Measurements from ENCODE around the gene HEBP2. TPM values are rescaled to one million over a fixed set of nuclear protein-coding genes. Genes with fewer than 3 reads are reported as not detected.

Gene HEBP2
- total RNA-seq, 1 experiment from 2014 or later, result 40.9 TPM

GRCh38 chr6:138455746-138456400 is 51.9 kb downstream of the HEBP2 start:
- H3K36me3 Mint-ChIP-seq, result no peaks in the 10 kb centered on the region
- DNase-seq (ENCODE audit: low spot score) (no peak), ATAC-seq (no peak)
- no peaks in the 10 kb centered on the region for H3K4me1 Mint-ChIP-seq
- POLR2A ChIA-PET, result interaction anchor here (0.7 kb wide), 1 partner anchor 105 kb away, joined by 3 read pairs; no protein-coding TSS in a partner anchor
- H3K4me3 Mint-ChIP-seq, result no peak overlapping the region
- H3K27me3 Mint-ChIP-seq (ENCODE audit: low read depth), result no peaks in the 10 kb centered on the region
- no peaks in the 10 kb centered on the region for H3K9me3 Mint-ChIP-seq
- CTCF ChIA-PET, result interaction anchor here (0.7 to 1.2 kb wide), 3 partner anchors 53 to 68 kb away, joined by 3 to 7 read pairs (median 5); no protein-coding TSS in a partner anchor
- TF ChIP-seq ZNF416 (CRISPR knock-in tag; IDR thresholded peaks at IDR 0.05) (no peak), MXD4 (CRISPR knock-in tag; IDR thresholded peaks at IDR 0.05; ENCODE audit: borderline replicate concordance) (no peak), ARID4B (CRISPR knock-in tag; IDR thresholded peaks at IDR 0.05; ENCODE audit: borderline replicate concordance) (no peak), NFE2L1 (CRISPR knock-in tag; IDR thresholded peaks at IDR 0.05) (no peak), ZNF138 (CRISPR knock-in tag; conservative IDR thresholded peaks at IDR 0.05) (no peak), ELF4 (CRISPR knock-in tag; IDR thresholded peaks at IDR 0.05; ENCODE audit: low read depth) (no peak), HMGA2 (CRISPR knock-in tag; IDR thresholded peaks at IDR 0.05) (no peak), FOXP1 (CRISPR knock-in tag; IDR thresholded peaks at IDR 0.05; ENCODE audit: borderline replicate concordance) (no peak), NFYB (CRISPR knock-in tag; conservative IDR thresholded peaks at IDR 0.05; ENCODE audit: low read depth) (no peak), AFF4 (CRISPR knock-in tag; IDR thresholded peaks at IDR 0.05; ENCODE audit: borderline replicate concordance) (no peak), ATF1 (CRISPR knock-in tag; IDR thresholded peaks at IDR 0.05) (no peak)
- H3K27ac Mint-ChIP-seq, result no peak overlapping the region

- DNase-seq (ENCODE audit: low spot score) (no peak), ATAC-seq (no peak)
- no peaks in the 10 kb centered on the region for H3K27me3 Mint-ChIP-seq (ENCODE audit: low read depth)
- POLR2A ChIA-PET, result no interaction called here
- no peaks in the 10 kb centered on the region for H3K36me3 Mint-ChIP-seq
- H3K27ac Mint-ChIP-seq, result no peak overlapping the region
- TF ChIP-seq E2F5 (CRISPR knock-in tag; IDR thresholded peaks at IDR 0.05), result no peak
- TF ChIP-seq ZNF425 (CRISPR knock-in tag; conservative IDR thresholded peaks at IDR 0.05), result no peak
- no peak for TF ChIP-seq SMAD3 (CRISPR knock-in tag; IDR thresholded peaks at IDR 0.05; ENCODE audit: borderline replicate concordance)
- no peak for TF ChIP-seq GTF2I (CRISPR knock-in tag; conservative IDR thresholded peaks at IDR 0.05)
- no peak for TF ChIP-seq JAZF1 (CRISPR knock-in tag; IDR thresholded peaks at IDR 0.05)
- TF ChIP-seq MAX (CRISPR knock-in tag; IDR thresholded peaks at IDR 0.05), result no peak
- H3K4me3 Mint-ChIP-seq, result no peak overlapping the region
- no peaks in the 10 kb centered on the region for H3K9me3 Mint-ChIP-seq
- CTCF ChIA-PET, result no interaction called here
- H3K4me1 Mint-ChIP-seq, result no peaks in the 10 kb centered on the region
Measured at GRCh38 chr6:138456401-138456790, 52.4 kb downstream of the HEBP2 start.

Data from WTC11 (cell line).